DND-41 (cell line): ENCODE measurements around the gene TRPM1.

Experiments
- ATAC-seq: fragments of 200-7000 bp; cut with Tn5 transposase; 3 replicates; pipeline ENCODE4 v1.9.1; 2021; ENCODE audit warnings: low read depth; ENCODE audit not compliant: insufficient read depth
- DNase-seq: peaks from one replicate; pipeline ENCODE4 v3.0.0-alpha.2; 2020
- H2AFZ ChIP-seq: 2 replicates; pipeline ENCODE4 v1.6.0; 2012; ENCODE audit warnings: low read depth, low read length
- H3K27ac ChIP-seq: 2 replicates; pipeline ENCODE4 v1.5.1; 2012; ENCODE audit warnings: low read length, inconsistent platforms
- H3K27me3 ChIP-seq: fragments of 200-600 bp; sonication (generic); 2 replicates; pipeline ENCODE4 v1.6.0; 2012; ENCODE audit warnings: low read length, mild to moderate bottlenecking, inconsistent platforms; ENCODE audit not compliant: insufficient read depth, poor library complexity
- H3K36me3 ChIP-seq: 2 replicates; pipeline ENCODE4 v1.5.1; 2012; ENCODE audit warnings: low read length, inconsistent platforms; ENCODE audit not compliant: insufficient read depth
- H3K4me1 ChIP-seq: 2 replicates; pipeline ENCODE4 v1.5.1; 2012; ENCODE audit warnings: mild to moderate bottlenecking, low read length; ENCODE audit not compliant: insufficient read depth
- H3K4me2 ChIP-seq: 2 replicates; pipeline ENCODE4 v1.6.0; 2012; ENCODE audit warnings: mild to moderate bottlenecking, moderate library complexity, low read length, inconsistent platforms; ENCODE audit not compliant: insufficient read depth
- H3K4me3 ChIP-seq, 2 experiments: fragments of 200-600 bp in 1 of 2; shearing (Covaris generic) in 1 of 2; 2 replicates each; pipeline ENCODE4 v1.5.1; 2012 to 2016; ENCODE audit warnings: inconsistent platforms in 2 of 2, low read length in 2 of 2, mild to moderate bottlenecking in 2 of 2, low read depth in 1 of 2, moderate library complexity in 1 of 2
- H3K79me2 ChIP-seq: 2 replicates; pipeline ENCODE4 v1.6.0; 2012; ENCODE audit warnings: low read length, inconsistent platforms; ENCODE audit not compliant: insufficient read depth
- H3K9ac ChIP-seq: 2 replicates; pipeline ENCODE4 v1.6.0; 2012; ENCODE audit warnings: low read depth, mild to moderate bottlenecking, inconsistent platforms, low read length, moderate library complexity
- H3K9me3 ChIP-seq: 2 replicates; pipeline ENCODE4 v1.5.1; 2012; ENCODE audit warnings: low read length, moderate library complexity, mild to moderate bottlenecking, inconsistent platforms; ENCODE audit not compliant: insufficient read depth, severe bottlenecking
- H4K20me1 ChIP-seq: 2 replicates; pipeline ENCODE4 v1.6.0; 2012; ENCODE audit warnings: low read length; ENCODE audit not compliant: insufficient read depth
- CTCF ChIP-seq: IDR thresholded peaks from 2 replicates; pipeline ENCODE4 v1.5.1; 2012; ENCODE audit warnings: borderline replicate concordance, low read length, moderate library complexity, mild to moderate bottlenecking; ENCODE audit not compliant: poor library complexity, severe bottlenecking; ENCODE audit errors: extremely low read depth
- EZH2 ChIP-seq: IDR thresholded peaks from 3 replicates; pipeline ENCODE4 v1.6.1; 2012; ENCODE audit warnings: borderline replicate concordance, low read depth, mild to moderate bottlenecking, moderate library complexity, low read length, inconsistent platforms; ENCODE audit not compliant: severe bottlenecking

Gene TRPM1

GRCh38 chr15:31098953-31099740 lies 2.4 kb downstream of the TRPM1 start:
- Histone ChIP-seq H3K4me2 (no peak overlapping the region), H3K27ac (no peak overlapping the region), H3K4me3 (no peak overlapping the region), H3K9ac (no peak overlapping the region), H3K79me2 (no peaks in the 10 kb centered on the region), H2AFZ (no peak overlapping the region), H3K36me3 (no peaks in the 10 kb centered on the region), H3K4me1 (no peaks in the 10 kb centered on the region), H3K27me3 (no peaks in the 10 kb centered on the region), H3K9me3 (no peaks in the 10 kb centered on the region), H4K20me1 (no peaks in the 10 kb centered on the region)
- TF ChIP-seq EZH2 (no peak), CTCF (no peak)
- DNase-seq (no peak), ATAC-seq (no peak)

GRCh38 chr15:31098491-31098917 lies 3.0 kb downstream of the TRPM1 start:
- TF ChIP-seq EZH2, result no peak
- no peak for TF ChIP-seq CTCF
- Histone ChIP-seq H3K36me3 (no peaks in the 10 kb centered on the region), H4K20me1 (no peaks in the 10 kb centered on the region), H3K4me3 (no peak overlapping the region), H3K9me3 (no peaks in the 10 kb centered on the region), H3K4me1 (no peaks in the 10 kb centered on the region), H3K9ac (no peak overlapping the region), H3K27ac (no peak overlapping the region), H2AFZ (no peak overlapping the region), H3K4me2 (no peak overlapping the region), H3K79me2 (no peaks in the 10 kb centered on the region), H3K27me3 (no peaks in the 10 kb centered on the region)
- ATAC-seq, result no peak
- no peak for DNase-seq

GRCh38 chr15:31096563-31096962 lies 5.0 kb downstream of the TRPM1 start:
- TF ChIP-seq CTCF, result no peak
- no peak for TF ChIP-seq EZH2
- ATAC-seq (no peak), DNase-seq (no peak)
- Histone ChIP-seq H3K4me2 (no peak overlapping the region), H3K27me3 (no peaks in the 10 kb centered on the region), H3K79me2 (no peaks in the 10 kb centered on the region), H3K9ac (no peak overlapping the region), H3K27ac (no peak overlapping the region), H3K9me3 (no peaks in the 10 kb centered on the region), H3K36me3 (no peaks in the 10 kb centered on the region), H3K4me1 (no peaks in the 10 kb centered on the region), H2AFZ (no peak overlapping the region), H4K20me1 (no peaks in the 10 kb centered on the region), H3K4me3 (no peak overlapping the region)
